Endothelial cell (in vitro differentiated cells): Measurements from ENCODE around the gene BEX5. TPM values are rescaled to one million over a fixed set of nuclear protein-coding genes. Genes with fewer than 3 reads are reported as not detected.
"Not testable (repeated sequence)": the region's sequence is repeated elsewhere in the genome, so short reads cannot be mapped to it uniquely, and the experiment has no call there.

ENCODE experiments used
- DNase-seq: peaks from one replicate; pipeline ENCODE4 v3.0.0; 2021; ENCODE audit warnings: low spot score
- H3K27ac Mint-ChIP-seq: one replicate; pipeline ENCODE4 v1.8.0; 2021; ENCODE audit warnings: mixed read lengths, inconsistent platforms; ENCODE audit not compliant: unreplicated experiment
- H3K27me3 Mint-ChIP-seq: one replicate; pipeline ENCODE4 v1.8.0; 2021; ENCODE audit warnings: mild to moderate bottlenecking, moderate library complexity, mixed read lengths, inconsistent platforms; ENCODE audit not compliant: unreplicated experiment
- H3K36me3 Mint-ChIP-seq: one replicate; pipeline ENCODE4 v1.8.0; 2021; ENCODE audit warnings: mild to moderate bottlenecking, low read depth, mixed read lengths, inconsistent platforms; ENCODE audit not compliant: unreplicated experiment
- H3K4me1 Mint-ChIP-seq: one replicate; pipeline ENCODE4 v1.8.0; 2021; ENCODE audit warnings: mild to moderate bottlenecking, mixed read lengths, inconsistent platforms; ENCODE audit not compliant: unreplicated experiment
- H3K4me3 Mint-ChIP-seq: one replicate; pipeline ENCODE4 v1.8.0; 2021; ENCODE audit warnings: mild to moderate bottlenecking, mixed read lengths, inconsistent platforms; ENCODE audit not compliant: unreplicated experiment
- H3K9me3 Mint-ChIP-seq: one replicate; pipeline ENCODE4 v1.8.0; 2021; ENCODE audit warnings: mixed read lengths, inconsistent platforms; ENCODE audit not compliant: unreplicated experiment
- long read RNA-seq: library from polyadenylated mRNA; unstranded; transcript quantifications from one replicate; pipeline ENCODE4 v2.0.0, GENCODE V29; 2020; ENCODE audit not compliant: unreplicated experiment
- total RNA-seq: library from RNA; stranded (reverse); fragmentation: NEBNext Ultra II Directional; extraction: Animal tissue kit (Norgen Biotek cat#: 25700); gene quantifications from one replicate; pipeline ENCODE4 v1.2.1, GENCODE V29; 2021; ENCODE audit not compliant: unreplicated experiment
- TF ChIP-seq, protein P1 (sequence below): fragments of 200-600 bp; sonication (generic); IDR thresholded peaks from one replicate; pipeline ENCODE4 v1.5.0; 2021; ENCODE audit warnings: antibody characterized with exemption; ENCODE audit not compliant: unreplicated experiment

BEX5 gene
- total RNA-seq = 45.4 TPM
- long read RNA-seq, transcript BEX5-201 (3 exons, 857 nt) = major isoform, 12 of 13 reads
- long read RNA-seq, partial matches to known transcripts = 1 of 13 reads
- long read RNA-seq, other reads (novel, unspliced or antisense) = 0 of 13 reads

DNA sequence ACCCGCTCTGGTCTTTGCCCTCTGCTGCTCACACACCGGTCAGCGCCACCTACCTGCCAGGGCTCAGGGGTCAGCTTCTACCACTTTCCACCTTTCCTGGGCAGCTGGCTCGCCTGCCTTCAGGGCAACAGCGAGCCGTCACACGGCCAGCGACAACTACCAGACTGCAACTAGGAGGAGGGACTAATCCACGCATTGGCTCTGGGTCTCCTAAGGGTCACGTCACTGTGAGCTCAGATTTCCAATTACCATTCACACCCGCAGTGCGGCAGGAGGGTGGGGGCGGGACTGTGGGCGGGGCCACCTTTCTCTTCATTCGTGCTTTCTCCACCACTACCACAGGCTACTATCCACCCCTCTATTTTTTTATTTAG, at the start of gene BEX5:
Gene BEX5, minus strand, starts transcription at position 172 of the 374 bp plus-strand sequence. CDS start 1,712 bp downstream, outside the sequence.
- H3K36me3 Mint-ChIP-seq = peaks cover 3% of the 10 kb centered on the region
- no peaks in the 10 kb centered on the region for H3K9me3 Mint-ChIP-seq
- TF ChIP-seq, protein P1, sequence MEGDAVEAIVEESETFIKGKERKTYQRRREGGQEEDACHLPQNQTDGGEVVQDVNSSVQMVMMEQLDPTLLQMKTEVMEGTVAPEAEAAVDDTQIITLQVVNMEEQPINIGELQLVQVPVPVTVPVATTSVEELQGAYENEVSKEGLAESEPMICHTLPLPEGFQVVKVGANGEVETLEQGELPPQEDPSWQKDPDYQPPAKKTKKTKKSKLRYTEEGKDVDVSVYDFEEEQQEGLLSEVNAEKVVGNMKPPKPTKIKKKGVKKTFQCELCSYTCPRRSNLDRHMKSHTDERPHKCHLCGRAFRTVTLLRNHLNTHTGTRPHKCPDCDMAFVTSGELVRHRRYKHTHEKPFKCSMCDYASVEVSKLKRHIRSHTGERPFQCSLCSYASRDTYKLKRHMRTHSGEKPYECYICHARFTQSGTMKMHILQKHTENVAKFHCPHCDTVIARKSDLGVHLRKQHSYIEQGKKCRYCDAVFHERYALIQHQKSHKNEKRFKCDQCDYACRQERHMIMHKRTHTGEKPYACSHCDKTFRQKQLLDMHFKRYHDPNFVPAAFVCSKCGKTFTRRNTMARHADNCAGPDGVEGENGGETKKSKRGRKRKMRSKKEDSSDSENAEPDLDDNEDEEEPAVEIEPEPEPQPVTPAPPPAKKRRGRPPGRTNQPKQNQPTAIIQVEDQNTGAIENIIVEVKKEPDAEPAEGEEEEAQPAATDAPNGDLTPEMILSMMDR = no peak
- peaks cover 3% of the 10 kb centered on the region for H3K27me3 Mint-ChIP-seq
- peaks cover 14% of the 10 kb centered on the region for H3K4me1 Mint-ChIP-seq
- DNase-seq = peak; percentile 52
- H3K4me3 Mint-ChIP-seq = peak within 1 kb of the TSS; percentile 99
- peak within 1 kb of the TSS; percentile 99 for H3K27ac Mint-ChIP-seq

DNA sequence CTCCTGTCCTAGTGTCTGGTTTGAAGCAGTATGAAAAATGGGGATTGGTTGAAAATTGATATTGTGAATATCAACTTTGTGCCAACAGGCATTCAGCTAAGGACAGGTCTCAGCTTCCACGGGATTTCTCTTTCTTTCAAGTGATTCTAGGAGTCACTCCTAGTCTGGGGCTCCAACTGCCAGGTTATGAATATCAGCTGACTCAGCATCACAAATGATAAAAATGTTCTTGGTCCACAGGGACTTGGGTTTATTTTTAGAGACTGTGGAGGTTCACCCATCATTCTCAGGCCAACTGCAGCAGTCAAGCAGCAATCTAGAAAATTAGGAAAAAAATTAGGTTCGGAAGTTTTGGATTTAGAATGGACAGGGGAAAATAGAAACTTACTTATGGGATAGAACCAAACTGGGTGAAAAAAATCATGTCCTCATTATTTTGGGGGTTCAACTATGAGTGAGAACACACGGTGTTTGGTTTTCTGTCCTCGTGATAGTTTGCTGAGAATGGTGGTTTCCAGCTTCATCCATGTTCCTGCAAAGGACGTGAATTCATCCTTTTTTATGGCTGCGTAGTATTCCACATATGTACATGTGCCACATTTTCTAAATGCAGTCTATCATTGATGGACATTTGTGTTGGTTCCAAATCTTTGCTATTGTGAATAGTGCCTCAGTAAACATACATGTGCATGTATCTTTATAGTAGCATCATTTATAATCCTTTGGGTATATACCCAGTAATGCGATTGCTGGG, 30.4 kb upstream of the BEX5 start:
- Mint-ChIP-seq H3K9me3 (no peaks in the 10 kb centered on the region), H3K27ac (no peak overlapping the region), H3K4me1 (no peaks in the 10 kb centered on the region), H3K36me3 (no peaks in the 10 kb centered on the region), H3K4me3 (no peak overlapping the region), H3K27me3 (no peaks in the 10 kb centered on the region)
- TF ChIP-seq, protein P1 = no peak
- DNase-seq = no peak

DNA sequence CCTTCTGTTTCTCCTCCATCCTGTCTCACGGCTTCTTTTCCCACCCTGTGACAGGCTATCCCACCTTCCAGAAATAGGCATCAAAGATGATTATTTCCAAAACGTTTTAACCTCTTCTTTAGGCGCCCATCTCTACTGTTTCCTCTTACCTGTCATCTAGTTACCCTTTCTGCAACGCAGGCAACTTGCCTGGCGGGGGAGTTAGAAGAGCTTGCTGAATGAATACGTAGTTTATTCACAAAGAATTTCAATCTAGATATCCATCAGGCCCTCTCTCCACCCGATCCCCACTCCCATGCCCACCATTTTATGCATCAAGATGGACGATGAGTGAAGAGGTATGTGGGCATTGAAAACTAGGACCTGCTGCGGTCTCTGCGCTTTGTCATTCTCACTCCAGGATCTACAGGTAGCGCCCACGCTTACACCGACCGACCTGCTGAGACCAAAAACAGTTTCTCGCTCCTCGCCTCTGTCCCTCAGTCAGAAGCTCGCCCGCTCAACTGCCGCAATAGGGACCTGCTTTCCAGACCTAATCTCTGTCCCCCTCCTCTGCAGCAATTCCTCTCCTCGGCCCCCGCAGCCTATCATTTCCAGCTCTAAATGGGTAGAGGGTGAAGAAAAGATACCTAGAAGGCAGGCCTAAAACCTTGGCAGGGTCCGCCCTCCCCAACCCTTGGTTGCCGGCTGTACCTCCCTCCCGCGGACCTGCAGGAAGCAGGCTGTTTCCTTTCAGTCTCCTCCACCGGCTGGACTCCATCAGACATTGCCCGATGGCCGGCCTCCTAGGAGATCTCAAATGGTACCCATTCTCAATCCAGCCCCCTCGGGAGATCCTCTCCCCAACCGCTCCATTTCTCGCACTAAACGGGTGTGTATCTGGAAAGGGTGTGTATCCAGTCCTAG, 624 bp downstream of the BEX5 start:
- H3K4me1 Mint-ChIP-seq = peaks cover 14% of the 10 kb centered on the region
- peaks cover 3% of the 10 kb centered on the region for H3K27me3 Mint-ChIP-seq
- TF ChIP-seq, protein P1 = no peak
- peak overlapping the region; percentile 99 for H3K4me3 Mint-ChIP-seq
- H3K9me3 Mint-ChIP-seq = no peaks in the 10 kb centered on the region
- H3K36me3 Mint-ChIP-seq = peaks cover 3% of the 10 kb centered on the region
- H3K27ac Mint-ChIP-seq = peak overlapping the region; percentile 99
- peak; percentile 28 for DNase-seq

DNA sequence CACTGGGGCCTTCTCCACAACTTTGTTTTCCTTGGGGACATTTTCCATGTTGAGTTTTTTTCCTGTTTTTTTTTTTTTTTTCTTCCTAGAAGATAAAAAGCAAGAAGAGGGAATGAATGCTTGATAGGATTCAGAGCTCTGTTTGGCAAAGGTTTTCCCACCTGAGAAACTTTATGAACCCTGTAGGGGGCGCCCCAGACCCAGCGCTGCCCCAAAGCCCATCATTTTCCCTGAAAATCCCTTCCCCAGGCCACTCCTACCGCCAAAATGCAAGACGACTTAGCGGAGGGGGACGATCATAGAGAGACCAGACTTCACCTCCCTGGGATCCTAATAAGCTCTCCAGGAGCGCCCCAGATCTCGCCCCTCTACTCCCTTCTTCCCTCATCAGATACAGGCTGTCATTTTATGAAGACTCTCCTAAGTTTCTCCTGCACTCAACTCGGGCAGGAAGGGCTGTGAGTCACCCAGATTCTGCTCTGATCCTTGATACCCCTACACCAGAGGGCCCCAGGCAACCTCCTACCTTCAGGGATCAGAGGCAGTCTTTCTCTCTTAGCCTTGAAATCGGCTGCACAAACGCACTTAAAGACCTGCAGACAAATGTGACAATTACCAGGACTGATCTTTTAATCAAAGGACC, 1.4 kb downstream of the BEX5 start:
- TF ChIP-seq, protein P1 = peak; percentile 52
- H3K4me3 Mint-ChIP-seq = peak overlapping the region; percentile 99
- H3K4me1 Mint-ChIP-seq = peaks cover 14% of the 10 kb centered on the region
- H3K27me3 Mint-ChIP-seq = peaks cover 3% of the 10 kb centered on the region
- H3K9me3 Mint-ChIP-seq = no peaks in the 10 kb centered on the region
- H3K27ac Mint-ChIP-seq = peak overlapping the region; percentile 36
- peaks cover 3% of the 10 kb centered on the region for H3K36me3 Mint-ChIP-seq
- DNase-seq = peak; percentile 54

DNA sequence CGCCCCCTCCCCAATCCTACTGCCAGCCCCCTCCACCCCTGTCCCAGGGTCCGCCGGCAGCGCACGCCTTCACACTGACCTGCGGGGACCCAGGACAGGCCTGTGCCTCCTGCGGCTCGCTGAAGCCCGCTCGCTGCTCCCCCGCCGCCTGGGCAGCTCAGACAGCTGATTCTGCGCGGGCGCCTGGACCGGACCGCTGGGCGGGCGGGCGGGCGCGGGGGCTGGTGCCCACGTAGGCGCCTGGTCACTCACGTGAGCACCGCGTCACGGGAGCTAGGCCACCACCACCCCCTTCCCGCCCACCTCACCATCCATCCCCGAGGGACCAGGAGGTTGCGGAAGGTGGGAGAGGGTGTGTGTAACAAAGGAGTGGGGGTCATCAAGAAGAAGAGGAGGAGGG, 13.5 kb downstream of the BEX5 start, which contains the start of gene TCEAL6:
Gene TCEAL6, minus strand, starts transcription at position 208 of the 400 bp plus-strand sequence.
- H3K4me3 Mint-ChIP-seq, H3K36me3 Mint-ChIP-seq, H3K9me3 Mint-ChIP-seq, H3K27me3 Mint-ChIP-seq, H3K4me1 Mint-ChIP-seq, DNase-seq, H3K27ac Mint-ChIP-seq: not testable (repeated sequence)

- not testable (repeated sequence) for H3K9me3 Mint-ChIP-seq, H3K4me1 Mint-ChIP-seq, H3K36me3 Mint-ChIP-seq
Measured at GRCh38 chrX:102141631-102142030, 14.1 kb downstream of the BEX5 start.

DNA sequence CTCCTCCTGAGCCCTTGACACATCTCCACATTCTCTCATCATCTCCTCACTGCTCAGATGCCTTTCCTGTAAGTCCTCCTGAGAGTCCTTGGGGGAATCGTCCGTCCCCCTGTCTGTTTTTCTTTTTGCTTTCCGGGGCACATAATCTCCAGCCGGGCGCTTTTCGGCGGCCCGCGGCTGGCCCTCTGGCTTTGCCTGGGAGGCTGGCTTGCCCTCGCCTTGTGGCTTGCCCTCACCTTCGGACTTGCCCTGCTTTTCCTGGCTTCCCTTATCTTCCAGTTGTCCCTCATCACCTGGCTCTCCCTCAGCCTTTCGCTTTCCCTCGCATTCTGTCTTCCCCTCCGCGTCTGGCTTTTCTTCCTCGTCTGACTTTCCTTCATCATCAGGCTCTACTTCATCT, 14.9 kb downstream of the BEX5 start:
- not testable (repeated sequence) for H3K4me3 Mint-ChIP-seq, H3K36me3 Mint-ChIP-seq, DNase-seq, H3K27ac Mint-ChIP-seq, H3K9me3 Mint-ChIP-seq, H3K27me3 Mint-ChIP-seq, H3K4me1 Mint-ChIP-seq

More at GRCh38 chrX:102141631-102142030, 14.1 kb downstream of the BEX5 start:
- H3K4me3 Mint-ChIP-seq, H3K27ac Mint-ChIP-seq, H3K27me3 Mint-ChIP-seq, DNase-seq: not testable (repeated sequence)
